Stimulated activated memory B cell treated with anti-CD40 and anti-IgM and Interleukin-4, amounts not matched to agents 10 μg/mL and 1 μg/mL and 100 μg/mL, for 72 hours (primary cell): ENCODE data around the gene GJD4.
A peak's percentile ranks its signal among the peaks of the same experiment; 100 is the strongest.

ENCODE experiments used
- ATAC-seq: fragments of 150-1000 bp; cut with Tn5 transposase; 2 replicates; pipeline ENCODE4 v1.10.0; 2021
- H3K27ac Mint-ChIP-seq: one replicate; pipeline ENCODE4 v1.8.0; 2022; ENCODE audit warnings: mild to moderate bottlenecking, mixed read lengths
- H3K27me3 Mint-ChIP-seq: one replicate; pipeline ENCODE4 v1.8.0; 2022; ENCODE audit warnings: mixed read lengths
- H3K36me3 Mint-ChIP-seq: one replicate; pipeline ENCODE4 v1.8.0; 2022; ENCODE audit warnings: mixed read lengths
- H3K4me1 Mint-ChIP-seq: one replicate; pipeline ENCODE4 v1.8.0; 2022; ENCODE audit warnings: mixed read lengths
- H3K4me3 Mint-ChIP-seq: one replicate; pipeline ENCODE4 v1.8.0; 2022; ENCODE audit warnings: mild to moderate bottlenecking, moderate library complexity, mixed read lengths
- H3K9me3 Mint-ChIP-seq: one replicate; pipeline ENCODE4 v1.8.0; 2022; ENCODE audit warnings: mixed read lengths

The GJD4 gene

DNA sequence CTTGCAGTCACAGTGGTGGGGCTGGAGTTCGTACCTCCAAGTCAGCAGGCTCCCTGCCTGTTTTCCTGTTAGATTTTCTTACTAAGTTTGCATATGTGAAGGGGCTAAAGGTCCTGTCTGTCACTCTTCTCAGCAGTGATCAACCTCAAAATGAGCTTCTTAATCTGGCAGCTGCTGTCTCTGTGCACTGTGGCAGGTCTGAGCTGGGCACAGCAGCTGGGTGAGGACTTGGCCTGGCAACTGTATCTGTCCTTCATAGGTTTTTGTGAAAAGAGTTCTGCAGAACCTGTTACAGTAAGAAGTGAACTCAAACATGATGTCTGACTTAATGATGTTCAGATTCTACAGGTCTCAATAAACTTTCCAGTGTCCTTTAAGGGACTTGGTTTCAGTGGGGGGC is 31.3 kb upstream of the GJD4 start:
- no peak overlapping the region for H3K27ac Mint-ChIP-seq
- H3K27me3 Mint-ChIP-seq = no peaks in the 10 kb centered on the region
- no peaks in the 10 kb centered on the region for H3K4me1 Mint-ChIP-seq
- ATAC-seq = no peak
- peaks cover 6% of the 10 kb centered on the region for H3K9me3 Mint-ChIP-seq
- peaks cover 45% of the 10 kb centered on the region for H3K36me3 Mint-ChIP-seq
- H3K4me3 Mint-ChIP-seq = no peak overlapping the region

DNA sequence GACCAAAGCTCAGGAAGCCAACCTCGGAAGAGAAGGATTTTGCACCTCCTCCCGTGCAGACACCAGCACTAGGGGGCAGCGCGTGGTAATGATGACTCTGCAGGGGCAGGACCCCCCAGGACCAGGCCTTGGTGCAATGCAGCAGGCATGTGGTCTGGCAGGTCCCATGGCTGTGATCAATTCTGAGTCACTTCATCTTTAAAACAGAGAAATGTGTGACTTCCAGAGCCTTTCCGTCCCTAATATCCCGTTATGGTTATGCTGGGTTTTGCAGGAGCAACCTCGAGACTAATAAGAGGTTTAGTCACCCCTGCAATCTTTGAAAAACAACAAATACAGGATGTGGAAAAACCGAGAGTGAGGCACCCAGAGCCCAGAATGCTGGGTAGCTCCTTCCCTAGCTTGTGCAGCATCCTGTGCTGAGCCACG is 30.2 kb upstream of the GJD4 start:
- H3K4me1 Mint-ChIP-seq = no peaks in the 10 kb centered on the region
- H3K27me3 Mint-ChIP-seq = no peaks in the 10 kb centered on the region
- H3K27ac Mint-ChIP-seq = no peak overlapping the region
- no peak overlapping the region for H3K4me3 Mint-ChIP-seq
- no peak for ATAC-seq
- peaks cover 33% of the 10 kb centered on the region for H3K36me3 Mint-ChIP-seq
- peaks cover 6% of the 10 kb centered on the region for H3K9me3 Mint-ChIP-seq

DNA sequence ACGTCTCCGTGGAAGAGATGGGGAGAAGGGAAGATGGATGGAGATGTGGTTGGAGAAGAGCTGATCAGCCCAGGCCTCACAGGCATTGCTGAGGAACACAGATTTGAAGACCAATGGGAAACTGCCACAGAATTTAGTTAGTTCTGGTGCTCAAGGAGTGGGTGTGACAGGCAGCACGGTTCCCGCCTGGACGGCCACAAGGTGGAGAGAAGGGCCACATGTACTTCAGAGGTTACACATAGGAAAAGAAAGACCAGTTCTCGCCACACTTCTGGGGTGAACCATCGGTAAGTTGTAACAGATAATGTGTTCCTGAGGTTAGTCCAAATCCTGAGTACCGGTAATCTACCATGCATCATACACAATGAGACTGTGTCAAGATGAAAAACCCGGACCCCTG is 29.5 kb upstream of the GJD4 start:
- no peak for ATAC-seq
- Mint-ChIP-seq H3K4me3 (no peak overlapping the region), H3K36me3 (peaks cover 32% of the 10 kb centered on the region), H3K27ac (no peak overlapping the region), H3K27me3 (no peaks in the 10 kb centered on the region), H3K4me1 (no peaks in the 10 kb centered on the region), H3K9me3 (peaks cover 6% of the 10 kb centered on the region)

DNA sequence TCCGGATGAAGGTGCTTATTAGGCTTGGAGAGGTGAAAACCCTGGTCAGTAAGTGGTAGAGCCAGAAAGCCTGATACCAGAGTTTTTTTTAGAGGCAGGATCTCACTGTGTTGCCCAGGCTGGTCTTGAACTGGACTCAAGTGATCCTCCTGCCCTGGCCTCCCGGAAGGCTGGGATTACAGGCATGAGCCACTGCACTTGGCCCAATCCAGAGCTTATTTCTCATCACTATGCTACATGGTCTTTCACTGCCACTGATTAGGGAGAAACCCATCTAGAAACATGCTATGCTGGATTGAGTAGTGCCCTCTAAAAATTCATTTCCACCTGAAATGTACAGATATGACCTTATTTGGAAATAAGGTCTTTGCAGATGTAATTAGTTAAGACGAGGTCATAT is 28.4 kb upstream of the GJD4 start:
- no peaks in the 10 kb centered on the region for H3K27me3 Mint-ChIP-seq
- H3K4me1 Mint-ChIP-seq = no peaks in the 10 kb centered on the region
- peaks cover 32% of the 10 kb centered on the region for H3K36me3 Mint-ChIP-seq
- H3K9me3 Mint-ChIP-seq = peaks cover 6% of the 10 kb centered on the region
- no peak overlapping the region for H3K27ac Mint-ChIP-seq
- ATAC-seq = no peak
- H3K4me3 Mint-ChIP-seq = no peak overlapping the region

DNA sequence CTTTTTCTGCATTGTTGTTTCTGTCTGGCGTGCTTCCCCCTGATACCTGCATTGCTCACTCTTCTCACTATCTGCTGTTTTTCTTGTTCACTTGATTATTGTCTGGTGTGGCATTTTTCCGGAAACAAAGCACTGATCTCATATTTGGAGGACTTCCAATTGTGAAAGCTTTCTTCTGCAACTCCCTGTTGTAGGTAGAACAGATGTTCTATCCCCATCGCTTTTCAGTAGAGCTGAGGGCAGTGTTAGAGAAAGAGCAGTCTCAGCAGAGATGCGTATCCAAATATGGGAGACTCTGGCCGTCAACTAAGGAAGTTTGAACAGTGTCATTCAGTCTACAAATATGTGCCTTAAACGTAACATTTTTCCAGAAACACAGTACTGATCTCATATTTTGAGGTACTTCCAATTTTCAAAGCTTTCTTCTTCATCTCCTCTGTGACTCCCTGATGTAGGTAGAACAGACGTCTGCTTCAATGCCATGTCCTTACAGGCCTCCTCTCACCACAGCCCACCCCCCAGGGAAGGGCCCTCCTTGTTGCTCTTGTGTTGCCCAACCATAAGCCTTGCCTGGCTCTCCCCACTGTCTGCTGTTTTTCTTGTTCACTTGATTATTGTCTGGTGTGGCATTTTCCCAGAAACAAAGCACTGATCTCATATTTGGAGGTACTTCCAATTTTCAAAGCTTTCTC is 27.1 kb upstream of the GJD4 start:
- Mint-ChIP-seq H3K4me1 (no peaks in the 10 kb centered on the region), H3K27ac (no peak overlapping the region), H3K4me3 (no peak overlapping the region), H3K36me3 (peaks cover 26% of the 10 kb centered on the region), H3K27me3 (no peaks in the 10 kb centered on the region), H3K9me3 (peaks cover 6% of the 10 kb centered on the region)
- no peak for ATAC-seq

- Mint-ChIP-seq H3K4me1 (no peaks in the 10 kb centered on the region), H3K27me3 (no peaks in the 10 kb centered on the region), H3K9me3 (peaks cover 6% of the 10 kb centered on the region), H3K27ac (no peak overlapping the region), H3K4me3 (no peak overlapping the region), H3K36me3 (peaks cover 21% of the 10 kb centered on the region)
- ATAC-seq = no peak
These were observed 26.6 kb upstream of the GJD4 start for GRCh38 chr10:35578618-35578956.

DNA sequence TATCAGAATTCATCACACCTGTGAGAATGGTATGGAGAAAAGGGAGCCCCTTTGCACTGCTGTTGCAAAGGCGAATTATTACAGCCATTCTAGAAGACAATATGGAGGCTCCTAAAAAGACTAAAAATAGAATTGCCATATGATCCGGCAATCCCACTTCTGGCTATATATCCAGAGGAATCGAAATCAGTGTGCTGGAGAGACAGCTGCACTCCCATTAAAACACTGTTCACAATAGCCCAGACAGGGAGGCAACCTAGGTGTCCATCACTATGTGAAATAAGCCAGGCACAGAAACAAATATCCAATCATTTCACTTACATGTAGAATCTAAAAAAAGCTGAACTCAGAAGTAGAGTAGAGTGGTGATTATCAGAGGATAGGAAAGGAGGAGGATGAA is 26.0 kb upstream of the GJD4 start:
- H3K27me3 Mint-ChIP-seq = no peaks in the 10 kb centered on the region
- ATAC-seq = no peak
- no peak overlapping the region for H3K27ac Mint-ChIP-seq
- peaks cover 15% of the 10 kb centered on the region for H3K36me3 Mint-ChIP-seq
- H3K4me1 Mint-ChIP-seq = no peaks in the 10 kb centered on the region
- peaks cover 6% of the 10 kb centered on the region for H3K9me3 Mint-ChIP-seq
- no peak overlapping the region for H3K4me3 Mint-ChIP-seq

GRCh38 chr10:35579726-35580422 is 25.3 kb upstream of the GJD4 start:
- ATAC-seq = no peak
- H3K27me3 Mint-ChIP-seq = no peaks in the 10 kb centered on the region
- peaks cover 6% of the 10 kb centered on the region for H3K9me3 Mint-ChIP-seq
- H3K4me1 Mint-ChIP-seq = no peaks in the 10 kb centered on the region
- peaks cover 8% of the 10 kb centered on the region for H3K36me3 Mint-ChIP-seq
- H3K4me3 Mint-ChIP-seq = no peak overlapping the region
- H3K27ac Mint-ChIP-seq = no peak overlapping the region

DNA sequence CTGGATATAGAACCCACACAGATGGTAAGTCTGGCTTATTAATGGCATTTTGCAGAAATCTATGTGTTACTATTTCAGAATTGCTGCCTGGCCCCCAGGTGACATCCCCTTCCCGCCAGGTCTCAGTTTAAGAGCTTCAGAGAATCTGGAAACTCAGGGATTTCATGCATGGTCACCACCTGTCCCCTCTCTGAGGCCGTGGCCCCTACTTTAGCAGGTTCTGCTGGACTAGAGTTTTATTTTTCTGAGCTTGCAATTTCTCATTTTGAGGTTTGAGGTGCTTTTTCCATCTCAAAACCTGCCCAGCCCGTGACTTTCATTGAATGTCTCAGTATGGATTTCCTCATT is 24.7 kb upstream of the GJD4 start:
- Mint-ChIP-seq H3K27ac (no peak overlapping the region), H3K9me3 (peaks cover 4% of the 10 kb centered on the region), H3K4me3 (no peak overlapping the region), H3K27me3 (peaks cover 4% of the 10 kb centered on the region), H3K36me3 (peaks cover 4% of the 10 kb centered on the region), H3K4me1 (no peaks in the 10 kb centered on the region)
- ATAC-seq = no peak

- Mint-ChIP-seq H3K4me1 (no peaks in the 10 kb centered on the region), H3K27me3 (peaks cover 16% of the 10 kb centered on the region), H3K9me3 (peaks cover 3% of the 10 kb centered on the region), H3K4me3 (no peak overlapping the region), H3K36me3 (no peaks in the 10 kb centered on the region), H3K27ac (no peak overlapping the region)
- no peak for ATAC-seq
These were observed 23.5 kb upstream of the GJD4 start for GRCh38 chr10:35581655-35582054.

- Mint-ChIP-seq H3K4me3 (no peak overlapping the region), H3K4me1 (no peaks in the 10 kb centered on the region), H3K36me3 (no peaks in the 10 kb centered on the region), H3K27me3 (peaks cover 37% of the 10 kb centered on the region), H3K27ac (no peak overlapping the region), H3K9me3 (no peaks in the 10 kb centered on the region)
- no peak for ATAC-seq
These were observed 20.2 kb upstream of the GJD4 start for GRCh38 chr10:35584946-35585345.

DNA sequence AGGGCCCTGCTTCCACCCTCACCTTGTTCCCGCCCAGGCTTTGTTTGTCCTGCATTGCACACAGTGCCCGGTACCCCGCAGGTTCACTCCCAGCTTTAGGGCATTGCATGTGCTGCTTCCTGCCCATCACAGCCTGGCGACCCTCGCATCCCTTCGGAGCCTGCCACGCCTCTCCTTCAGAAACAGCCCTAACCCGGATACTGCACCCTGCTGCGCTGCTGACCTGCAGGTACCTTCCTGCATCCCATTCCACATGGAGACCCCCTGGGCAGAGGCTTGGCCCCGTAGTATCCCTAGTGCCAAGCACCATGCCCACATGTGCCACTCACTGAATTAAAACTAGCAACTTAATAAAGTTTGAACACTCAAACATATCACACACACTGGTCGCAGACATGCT is 19.8 kb upstream of the GJD4 start:
- Mint-ChIP-seq H3K27ac (no peak overlapping the region), H3K27me3 (peaks cover 37% of the 10 kb centered on the region), H3K4me3 (no peak overlapping the region), H3K4me1 (no peaks in the 10 kb centered on the region), H3K36me3 (no peaks in the 10 kb centered on the region), H3K9me3 (no peaks in the 10 kb centered on the region)
- ATAC-seq = no peak

DNA sequence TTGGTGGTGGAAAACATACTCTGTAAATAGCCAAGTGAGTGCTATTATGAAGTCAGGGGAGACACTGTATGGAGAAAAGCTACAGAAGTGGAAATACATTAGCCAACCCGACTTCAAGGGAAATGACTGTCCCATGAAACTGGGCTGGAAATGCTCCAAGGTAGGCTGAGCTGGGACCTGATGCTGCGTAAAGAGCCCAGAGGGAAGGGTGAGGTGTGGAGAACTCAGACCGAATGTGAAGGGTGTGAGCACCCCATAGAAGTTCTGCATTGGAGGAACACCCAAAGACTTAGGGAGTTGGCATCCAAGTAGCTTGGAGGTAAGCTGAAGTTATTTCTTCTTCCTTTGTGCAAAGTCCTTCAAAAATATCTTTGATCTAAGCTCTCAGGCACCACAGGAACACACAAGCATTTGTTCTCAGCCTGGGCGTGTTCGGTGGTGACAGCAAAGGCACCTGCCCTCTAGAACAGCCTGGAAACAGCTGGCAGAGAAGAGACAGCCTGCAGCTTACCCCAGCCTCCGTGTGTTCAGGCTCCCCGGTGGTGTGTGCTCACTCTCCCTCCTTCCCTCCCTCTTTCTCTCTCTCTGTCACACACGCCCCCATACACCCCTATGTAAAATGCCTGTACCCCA is 19.1 kb upstream of the GJD4 start:
- no peaks in the 10 kb centered on the region for H3K4me1 Mint-ChIP-seq
- H3K4me3 Mint-ChIP-seq = no peak overlapping the region
- ATAC-seq = peak; percentile 27
- H3K27ac Mint-ChIP-seq = no peak overlapping the region
- H3K9me3 Mint-ChIP-seq = peaks cover 3% of the 10 kb centered on the region
- peaks cover 4% of the 10 kb centered on the region for H3K36me3 Mint-ChIP-seq
- peaks cover 43% of the 10 kb centered on the region for H3K27me3 Mint-ChIP-seq

DNA sequence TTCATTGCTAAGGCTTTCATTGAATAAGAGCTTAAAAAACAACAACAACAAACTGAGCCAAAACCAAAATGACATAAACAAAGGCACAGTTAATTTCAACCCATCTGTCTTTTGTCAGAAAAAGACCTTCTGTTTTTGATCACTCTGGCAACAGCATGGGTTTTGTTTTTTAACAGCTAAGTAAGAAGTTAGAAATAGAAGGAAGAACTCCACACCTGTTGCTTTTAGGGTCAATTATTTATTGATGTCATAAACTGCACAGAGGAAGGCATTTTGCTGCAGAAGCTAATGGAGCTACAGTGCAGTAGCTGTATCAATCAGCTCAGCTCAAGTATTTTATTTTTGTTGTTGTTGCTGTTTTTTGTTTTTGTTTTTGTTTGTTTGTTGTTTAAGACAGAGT is 16.3 kb upstream of the GJD4 start:
- peaks cover 3% of the 10 kb centered on the region for H3K9me3 Mint-ChIP-seq
- H3K36me3 Mint-ChIP-seq = peaks cover 5% of the 10 kb centered on the region
- no peaks in the 10 kb centered on the region for H3K4me1 Mint-ChIP-seq
- H3K27ac Mint-ChIP-seq = no peak overlapping the region
- H3K4me3 Mint-ChIP-seq = no peak overlapping the region
- no peak for ATAC-seq
- H3K27me3 Mint-ChIP-seq = peaks cover 45% of the 10 kb centered on the region

DNA sequence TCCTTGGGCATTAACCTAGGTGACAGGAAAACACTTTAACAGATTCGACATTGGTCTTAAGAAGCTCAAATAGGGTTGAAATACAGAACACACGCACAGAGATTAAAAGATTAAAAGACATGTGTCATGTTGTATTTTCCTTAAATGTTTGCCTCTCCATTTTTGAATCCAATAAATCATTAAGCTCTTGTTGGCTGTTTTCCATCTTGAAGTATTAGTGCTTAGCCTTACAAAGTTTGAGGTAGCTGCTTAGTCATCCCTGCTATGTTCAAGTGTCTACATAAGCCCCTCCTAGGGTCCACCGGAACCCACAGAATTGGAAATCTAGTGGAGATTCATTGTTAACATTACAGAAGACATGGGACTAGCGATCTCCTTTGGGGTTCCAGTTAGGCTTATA is 12.7 kb upstream of the GJD4 start:
- no peak overlapping the region for H3K4me3 Mint-ChIP-seq
- H3K27ac Mint-ChIP-seq = no peak overlapping the region
- no peaks in the 10 kb centered on the region for H3K4me1 Mint-ChIP-seq
- peaks cover 7% of the 10 kb centered on the region for H3K9me3 Mint-ChIP-seq
- no peak for ATAC-seq
- peaks cover 22% of the 10 kb centered on the region for H3K27me3 Mint-ChIP-seq
- peaks cover 5% of the 10 kb centered on the region for H3K36me3 Mint-ChIP-seq
